ENCODE measurements around the gene TBC1D10A. TPM values are rescaled to one million over a fixed set of nuclear protein-coding genes. Genes with fewer than 3 reads are reported as not detected.

Gene TBC1D10A
- total RNA-seq (ENCODE audit: low replicate concordance), result 6.9 and 11.8 TPM in 2 replicates

GRCh38 chr22:30326706-30327362, at the start of gene TBC1D10A:
Gene TBC1D10A (minus strand): TSS chr22:30326941. CDS start chr22:30326881, 60 bp downstream.

GRCh38 chr22:30356449-30357235, 29.9 kb upstream of the TBC1D10A start, which contains the start of the genes CCDC157 and SF3A1:
Gene CCDC157 (plus strand): TSS chr22:30357007. CDS start chr22:30366001, 8,994 bp downstream.
Gene SF3A1 (minus strand): TSS chr22:30356894. CDS start chr22:30356792, 102 bp downstream.

GRCh38 chr22:30289141-30289979, 37.4 kb downstream of the TBC1D10A start, which contains the start of gene CASTOR1:
Gene CASTOR1 (minus strand): TSS chr22:30289505. CDS start chr22:30289497, 8 bp downstream.

GRCh38 chr22:30266445-30267381, 60.0 kb downstream of the TBC1D10A start, which contains the start of gene OSM:
Gene OSM (minus strand): TSS chr22:30266851. CDS start chr22:30266799, 52 bp downstream.

GRCh38 chr22:30245985-30246813, 80.5 kb downstream of the TBC1D10A start, which contains the start of gene LIF:
Gene LIF (minus strand): TSS chr22:30246759. CDS start chr22:30246695, 64 bp downstream.

Other genes with a start within 250 kb of the TBC1D10A start
- not detected in 2 replicates for gene HORMAD2, start 246.5 kb downstream of the TBC1D10A start, total RNA-seq (ENCODE audit: low replicate concordance)
- 4.6 and 13.3 TPM in 2 replicates for gene LIF, start 80.2 kb downstream of the TBC1D10A start, total RNA-seq (ENCODE audit: low replicate concordance)
- not detected in 2 replicates for gene OSM, start 60.1 kb downstream of the TBC1D10A start, total RNA-seq (ENCODE audit: low replicate concordance)
- 7.1 and 12.8 TPM in 2 replicates for gene CASTOR1, start 37.4 kb downstream of the TBC1D10A start, total RNA-seq (ENCODE audit: low replicate concordance)
- gene SF3A1, start 30.0 kb upstream of the TBC1D10A start, total RNA-seq (ENCODE audit: low replicate concordance), result 17.4 and 20.6 TPM in 2 replicates
- 0.59 and 1.6 TPM in 2 replicates for gene CCDC157, start 30.1 kb upstream of the TBC1D10A start, total RNA-seq (ENCODE audit: low replicate concordance)
- 18.3 and 27.5 TPM in 2 replicates for gene RNF215, start 60.5 kb upstream of the TBC1D10A start, total RNA-seq (ENCODE audit: low replicate concordance)
- 3.9 and 33.7 TPM in 2 replicates for gene SEC14L2, start 70.1 kb upstream of the TBC1D10A start, total RNA-seq (ENCODE audit: low replicate concordance)
- 3.2 and 11.4 TPM in 2 replicates for gene MTFP1, start 98.8 kb upstream of the TBC1D10A start, total RNA-seq (ENCODE audit: low replicate concordance)
- gene SEC14L3, start 145.1 kb upstream of the TBC1D10A start, total RNA-seq (ENCODE audit: low replicate concordance), result not detected in 2 replicates
- gene SEC14L4, start 178.8 kb upstream of the TBC1D10A start, total RNA-seq (ENCODE audit: low replicate concordance), result 0.35 TPM in 1 of 2 replicates, not detected in the other
- 0.15 TPM in 1 of 2 replicates, not detected in the other for gene SEC14L6, start 219.8 kb upstream of the TBC1D10A start, total RNA-seq (ENCODE audit: low replicate concordance)
- not detected in 2 replicates for gene GAL3ST1, start 247.7 kb upstream of the TBC1D10A start, total RNA-seq (ENCODE audit: low replicate concordance)